HTR-8/SVneo (cell line): ENCODE results near the gene DNAH8.
"Not testable (repeated sequence)": the region's sequence is repeated elsewhere in the genome, so short reads cannot be mapped to it uniquely, and the experiment has no call there.

Experiments used
- DNase-seq: peaks from one replicate; pipeline ENCODE4 v3.0.0; 2011; ENCODE audit warnings: low spot score, mixed read lengths; ENCODE audit not compliant: insufficient read length
- FAIRE-seq: peaks from 2 replicates; lab custom pipeline; 2011; peaks lifted over from hg19 to GRCh38; lab: Jason Lieb, UNC

Gene DNAH8

DNA sequence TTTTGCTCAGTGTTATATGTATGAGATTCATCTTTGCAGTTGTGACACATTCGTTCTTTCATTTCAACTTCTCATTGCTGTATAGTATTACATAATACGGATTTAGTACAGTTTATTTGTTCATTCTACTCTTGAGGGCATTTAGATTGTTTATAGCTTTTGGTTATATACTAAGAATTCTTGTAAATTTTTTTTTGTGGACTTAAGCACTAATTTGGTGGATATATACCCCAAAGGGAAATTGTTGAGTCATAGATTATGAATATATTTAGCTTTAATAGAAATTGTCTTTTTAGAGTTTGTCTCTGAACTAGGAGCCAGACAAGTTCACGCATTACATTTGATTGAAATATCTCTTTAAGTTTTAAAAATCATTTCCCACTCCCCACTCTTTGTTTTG lies 79.6 kb downstream of the DNAH8 start:
- no peak for FAIRE-seq
- no peak for DNase-seq

DNA sequence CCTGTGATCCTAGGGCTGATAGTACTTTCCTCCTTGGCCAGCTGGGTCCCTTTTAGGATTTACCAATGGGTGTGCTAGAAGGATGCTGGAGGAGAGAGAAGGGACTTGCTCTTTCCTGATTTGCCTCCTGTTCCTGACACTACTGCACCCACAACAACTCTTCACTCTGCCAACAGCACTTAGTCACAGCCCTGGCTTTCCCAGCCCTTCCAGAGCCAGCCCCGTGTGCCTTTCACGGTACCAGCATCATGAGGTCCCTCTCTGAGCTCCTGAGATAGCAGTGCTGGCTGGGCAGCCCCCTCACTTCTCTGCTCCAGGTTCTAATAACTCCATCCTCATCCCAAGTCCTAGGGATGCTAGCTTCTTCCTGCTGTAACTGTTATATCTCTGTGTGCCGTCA lies 80.9 kb downstream of the DNAH8 start:
- DNase-seq (no peak), FAIRE-seq (no peak)

DNA sequence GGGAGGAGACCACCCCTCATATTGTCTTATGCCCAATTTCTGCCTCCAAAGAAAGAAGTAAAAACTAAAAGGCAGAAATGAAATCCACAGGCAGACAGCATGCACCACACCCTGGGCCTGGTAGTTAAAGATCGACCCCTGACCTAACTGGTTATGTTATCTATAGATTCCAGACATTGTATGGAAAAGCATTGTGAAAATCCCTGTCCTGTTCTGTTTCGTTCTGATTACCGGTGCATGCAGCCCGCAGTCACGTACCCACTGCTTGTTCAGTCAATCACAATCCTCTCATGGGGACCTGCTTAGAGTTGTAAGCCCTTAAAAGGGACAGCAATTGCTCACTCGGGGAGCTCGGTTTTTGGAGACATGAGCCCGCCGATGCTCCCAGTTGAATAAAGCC lies 81.3 kb downstream of the DNAH8 start:
- FAIRE-seq, DNase-seq: not testable (repeated sequence)

DNA sequence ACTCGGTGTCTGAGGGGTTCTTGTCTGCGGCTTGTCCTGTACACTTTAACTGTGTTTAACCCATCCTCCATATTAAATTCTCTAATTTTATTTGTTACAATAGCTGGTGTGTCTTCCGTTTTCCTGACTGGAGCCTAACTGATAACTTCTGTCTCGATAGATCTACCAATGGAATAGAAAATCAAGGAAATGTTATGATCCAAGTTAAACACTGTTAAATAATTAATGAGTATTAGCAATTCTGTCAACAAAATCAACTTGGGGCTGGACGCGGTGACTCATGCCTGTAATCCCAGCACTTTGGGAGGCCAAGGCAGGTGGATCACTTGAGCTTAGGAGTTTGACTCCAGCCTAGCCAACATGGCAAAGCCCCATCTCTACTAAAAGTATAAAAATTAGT lies 81.7 kb downstream of the DNAH8 start:
- FAIRE-seq (no peak), DNase-seq (no peak)

DNA sequence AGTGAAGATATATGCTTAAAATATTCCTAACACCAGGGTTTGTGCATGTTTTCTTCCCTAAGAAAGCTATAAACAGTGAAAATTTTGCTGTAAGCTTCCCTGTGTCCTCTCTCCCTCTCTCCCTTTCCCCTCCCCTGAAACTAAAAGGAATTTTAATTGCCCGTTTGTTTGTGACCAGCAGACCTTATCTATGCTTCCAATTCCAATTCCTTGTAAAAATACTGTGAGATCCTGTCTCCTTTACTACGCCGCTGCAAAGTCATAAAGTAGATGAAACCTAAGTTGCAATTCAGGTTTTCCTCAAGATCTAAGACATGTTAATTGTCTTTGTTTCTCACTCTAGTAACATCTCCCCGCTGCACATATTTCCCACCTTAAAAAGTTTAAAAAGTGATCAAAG lies 82.3 kb downstream of the DNAH8 start:
- FAIRE-seq: no peak
- no peak for DNase-seq

DNA sequence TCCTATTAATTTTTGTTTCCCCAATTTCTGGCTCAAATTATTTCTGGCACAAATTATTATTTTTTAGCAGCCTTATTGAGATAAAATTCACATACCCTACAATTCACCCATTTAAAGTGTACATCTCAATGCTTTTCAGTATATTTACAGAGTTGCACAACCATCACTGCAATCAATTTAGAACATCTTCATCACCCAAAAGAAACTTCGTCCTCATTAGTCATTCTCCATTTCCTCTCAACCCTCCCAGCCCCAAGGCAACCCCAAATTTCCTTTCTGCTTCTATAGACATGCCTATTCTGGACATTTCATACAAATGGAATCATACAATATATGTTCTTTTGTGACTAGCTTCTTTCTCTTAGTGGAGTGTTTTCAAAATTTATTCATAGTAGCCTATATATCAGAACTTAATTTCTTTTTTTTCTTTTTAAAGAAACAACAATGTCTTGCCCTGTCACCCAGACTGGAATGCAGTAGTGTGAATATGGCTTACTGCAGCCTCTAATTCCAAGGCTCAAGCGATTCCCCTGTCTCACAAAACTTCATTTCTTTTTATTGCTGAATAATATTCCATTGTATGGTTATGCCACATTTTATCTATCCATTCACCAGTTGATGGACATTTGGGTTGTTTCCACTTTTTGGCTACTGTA lies 84.5 kb downstream of the DNAH8 start:
- FAIRE-seq: no peak

DNA sequence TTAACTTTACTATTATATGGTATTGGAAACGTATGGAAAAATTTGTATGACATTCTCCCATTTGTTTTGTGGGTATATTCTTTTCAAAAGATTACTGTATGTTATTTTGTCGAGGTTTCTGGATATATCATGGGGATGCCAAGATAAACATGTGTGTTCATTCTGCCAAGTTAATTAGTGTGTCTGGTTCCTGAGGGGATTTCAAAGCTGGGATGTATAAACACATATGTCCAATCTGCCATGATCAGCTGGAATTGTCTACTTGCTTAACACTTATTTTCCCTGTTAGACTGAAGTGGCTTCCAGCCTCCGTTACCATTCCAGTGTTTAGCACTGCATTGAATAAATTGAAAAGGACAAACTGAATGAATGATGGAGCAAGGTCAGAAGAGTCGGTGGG lies 86.2 kb downstream of the DNAH8 start:
- no peak for DNase-seq
- FAIRE-seq: no peak

More for the DNA sequence above, 84.5 kb downstream of the DNAH8 start:
- no peak for DNase-seq

DNA sequence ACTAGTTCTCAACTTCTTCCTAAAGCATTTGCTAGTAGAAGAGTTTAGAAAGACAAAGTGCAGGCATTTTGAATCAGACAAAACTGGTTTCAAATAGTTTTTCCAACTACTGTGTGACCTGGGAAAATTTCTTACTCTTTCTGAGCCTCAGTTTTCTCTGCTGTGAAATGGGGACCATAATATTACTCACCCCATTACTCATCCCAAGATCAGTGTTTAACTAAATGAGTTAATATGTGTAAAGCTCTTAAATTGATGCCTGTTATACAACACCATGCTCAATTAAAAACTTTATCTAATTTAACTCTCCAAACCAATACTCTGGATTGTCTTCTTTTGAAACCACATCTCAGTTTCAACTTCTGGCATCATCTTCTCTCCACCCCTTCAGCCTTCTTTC lies 87.4 kb downstream of the DNAH8 start:
- FAIRE-seq (no peak), DNase-seq (no peak)

DNA sequence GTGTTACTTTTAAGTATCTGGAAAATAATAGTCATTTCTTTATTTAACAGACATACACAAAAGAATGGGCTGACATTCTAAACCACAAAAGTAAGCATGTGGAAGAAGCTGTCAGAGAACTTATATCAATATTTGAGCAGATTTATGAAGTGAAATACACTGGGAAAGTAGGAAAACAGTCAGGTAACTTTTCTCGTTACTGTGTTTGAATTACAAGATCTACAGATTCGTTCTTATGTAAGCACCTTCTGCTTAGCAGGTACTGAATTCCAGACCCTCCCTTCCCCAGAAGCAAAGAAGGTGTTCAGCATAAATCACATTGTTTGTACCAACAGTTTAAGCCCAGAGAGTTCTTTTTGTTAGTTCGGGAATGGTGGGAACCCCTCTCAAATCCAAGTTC lies 88.0 kb downstream of the DNAH8 start:
- DNase-seq (no peak), FAIRE-seq (no peak)

DNA sequence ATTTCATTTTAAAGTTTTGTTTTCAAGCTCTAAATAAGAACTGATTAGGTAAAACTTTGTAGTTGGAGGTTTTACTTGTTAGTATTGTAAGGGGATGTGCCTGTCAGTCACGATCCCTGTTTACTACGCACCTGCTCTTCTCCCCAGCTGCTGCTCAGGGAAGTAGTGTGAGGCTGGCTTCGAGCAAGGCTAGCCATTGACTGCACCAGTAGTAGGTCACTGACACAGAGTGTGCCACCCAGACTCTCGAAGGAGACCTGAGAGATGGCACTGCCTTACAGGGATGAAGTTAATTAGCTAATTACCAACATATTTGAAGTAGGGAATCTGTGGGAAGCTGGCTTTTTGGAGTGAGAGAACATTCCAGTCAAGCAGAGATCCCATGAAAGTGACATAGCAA lies 89.2 kb downstream of the DNAH8 start:
- no peak for DNase-seq
- FAIRE-seq: no peak

DNA sequence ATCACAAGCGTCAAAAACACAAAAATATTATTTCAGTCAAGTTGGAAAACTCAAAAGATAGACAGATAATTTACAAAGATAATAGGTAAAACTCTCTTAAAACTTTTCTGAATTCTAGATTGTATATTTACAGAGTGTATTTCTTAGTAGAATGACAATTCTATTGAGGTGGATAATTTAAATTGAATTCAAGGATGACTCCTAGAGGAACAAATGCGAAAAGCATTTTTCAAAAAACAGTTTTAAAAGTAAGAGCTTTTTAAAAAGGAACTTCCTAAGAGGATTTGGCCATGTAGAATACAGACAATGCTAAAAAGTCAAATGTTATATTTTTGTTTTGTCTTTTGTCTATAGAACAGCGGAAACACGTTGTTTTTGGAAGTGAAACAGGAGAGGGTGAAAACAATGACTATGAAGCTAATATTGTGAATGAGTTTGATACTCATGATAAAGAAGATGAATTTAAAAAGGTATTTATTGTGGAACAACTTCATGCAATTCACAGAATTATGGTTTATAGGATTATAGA lies 90.1 kb downstream of the DNAH8 start:
- FAIRE-seq (no peak), DNase-seq (no peak)

DNA sequence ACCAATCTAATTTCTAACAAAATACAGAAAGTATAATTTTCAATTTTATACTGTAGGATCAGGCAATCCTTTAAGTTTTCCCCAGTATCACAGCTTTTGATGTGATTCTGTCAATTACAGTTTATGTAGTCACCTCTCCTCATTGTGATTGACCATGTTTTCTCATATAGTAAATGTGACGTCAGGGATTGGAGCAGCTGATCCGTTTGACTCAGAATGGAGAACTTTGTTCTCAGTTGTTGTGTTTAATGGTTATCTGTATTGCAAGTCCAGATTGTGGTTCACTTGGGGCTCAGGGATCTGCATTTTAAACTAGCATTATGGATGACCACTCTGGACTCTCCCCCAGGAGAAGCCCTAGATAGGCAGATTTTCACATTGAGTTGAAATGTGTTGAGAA lies 90.6 kb downstream of the DNAH8 start:
- no peak for DNase-seq
- FAIRE-seq: no peak

DNA sequence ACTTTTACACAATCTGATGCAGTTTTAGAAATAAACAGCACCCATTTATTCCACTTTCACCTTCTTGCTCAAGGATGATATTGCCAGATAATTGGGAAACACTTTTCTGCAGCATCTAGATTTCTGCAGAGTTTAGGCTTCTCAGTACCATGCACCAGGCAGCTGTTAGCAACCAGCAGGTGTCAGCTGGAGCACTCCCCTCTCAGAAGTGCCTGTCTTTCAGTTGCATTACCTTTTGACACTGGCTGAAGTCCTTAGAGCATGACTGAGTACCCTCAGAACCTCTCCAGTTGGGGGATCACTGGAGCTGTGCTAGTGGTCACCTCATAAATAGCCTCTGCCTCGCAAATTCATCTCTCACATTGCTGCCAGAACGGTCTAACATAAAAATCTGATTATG lies 91.2 kb downstream of the DNAH8 start:
- no peak for DNase-seq
- no peak for FAIRE-seq

DNA sequence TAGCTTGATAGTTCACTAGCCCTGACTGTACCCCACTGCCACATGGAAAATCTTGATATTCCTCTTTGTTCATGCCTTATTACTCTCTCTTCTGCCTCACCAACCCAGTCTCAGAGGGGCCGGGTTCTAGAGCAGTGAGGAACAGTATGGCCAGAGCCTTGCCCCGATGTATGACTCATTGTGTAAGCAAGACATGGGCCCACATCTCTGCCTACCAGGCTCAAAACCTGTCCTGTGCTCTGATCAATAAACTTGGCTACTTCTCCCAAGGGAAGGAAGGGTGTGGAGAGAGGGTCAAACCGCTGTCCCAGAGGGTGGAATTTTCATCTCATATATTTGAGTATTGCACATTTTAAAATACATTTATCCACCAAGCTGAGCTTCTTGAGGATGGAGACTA lies 91.7 kb downstream of the DNAH8 start:
- no peak for DNase-seq
- no peak for FAIRE-seq

DNA sequence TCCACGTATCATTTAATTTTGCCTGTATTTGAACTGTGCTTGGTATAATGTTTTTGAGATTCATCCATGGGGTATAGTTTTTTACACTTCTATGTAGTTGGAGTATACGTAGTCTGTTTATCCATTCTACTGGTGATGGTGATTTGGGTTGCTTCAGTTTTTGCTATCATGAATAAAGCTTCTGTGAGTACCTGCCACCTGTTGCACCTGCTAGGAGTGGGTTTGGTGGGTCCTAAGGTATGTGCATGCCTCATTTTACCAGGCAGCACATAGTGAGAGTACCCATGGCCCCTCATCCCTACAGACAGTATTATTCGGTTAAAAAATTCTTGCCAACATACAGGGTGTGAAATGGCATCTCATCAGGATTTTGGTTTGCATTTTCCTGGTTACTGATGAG lies 92.9 kb downstream of the DNAH8 start:
- DNase-seq (no peak), FAIRE-seq (no peak)

DNA sequence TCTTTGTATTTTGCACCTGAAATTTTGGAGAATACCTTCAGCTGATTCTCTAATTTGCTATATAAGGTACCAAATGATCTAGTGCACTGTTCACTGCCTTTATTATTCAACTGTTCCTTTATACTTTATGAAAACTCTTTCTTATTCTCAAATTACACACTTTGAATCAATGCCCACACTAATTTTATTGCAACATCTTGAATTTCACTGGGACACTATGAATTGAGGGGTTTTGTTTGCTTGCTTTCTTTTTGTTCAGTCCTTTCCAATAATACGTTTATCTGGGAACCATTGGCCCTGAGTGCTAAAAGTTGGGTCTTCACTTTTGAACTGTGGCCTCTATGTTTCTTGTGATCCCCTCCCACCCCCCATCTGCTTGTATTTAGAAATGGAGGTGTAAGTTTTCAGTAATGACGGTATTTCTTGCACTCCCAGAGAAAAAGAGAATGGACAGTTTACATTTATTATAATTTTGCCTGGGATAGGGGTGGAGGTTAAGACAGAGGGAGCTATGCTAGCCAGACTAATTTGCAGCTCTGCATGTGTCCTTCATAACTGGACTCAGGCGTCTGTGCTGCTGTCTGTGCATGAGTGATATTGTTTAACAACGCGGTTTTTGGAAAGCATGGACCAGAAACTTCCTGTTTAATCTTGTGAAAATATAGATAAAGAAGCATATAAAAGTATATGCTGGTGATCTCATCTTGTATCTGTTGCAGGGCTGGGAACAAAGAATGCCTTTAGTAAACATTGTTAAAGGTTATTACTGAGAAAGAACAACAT lies 98.1 kb downstream of the DNAH8 start:
- FAIRE-seq: no peak
- DNase-seq: no peak

DNA sequence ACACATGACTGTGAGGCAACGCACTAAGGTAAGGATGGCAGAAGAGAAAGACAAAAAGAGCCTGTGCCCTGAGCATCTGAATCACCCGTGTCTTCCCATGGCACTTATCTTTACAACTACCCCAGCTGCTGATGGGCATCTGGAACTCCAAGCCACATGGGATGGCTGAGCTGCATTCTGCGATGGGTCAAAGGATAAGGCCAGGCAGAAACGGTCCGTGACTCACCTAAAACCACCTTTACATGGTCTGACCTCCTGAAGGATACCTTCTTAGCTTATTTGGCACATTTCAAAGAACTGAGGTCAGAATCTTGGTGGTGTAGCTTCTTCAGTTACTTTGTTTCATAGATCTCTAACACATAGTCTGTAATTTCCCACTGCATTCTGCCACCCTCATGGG lies 99.7 kb downstream of the DNAH8 start:
- FAIRE-seq (no peak), DNase-seq (no peak)

DNA sequence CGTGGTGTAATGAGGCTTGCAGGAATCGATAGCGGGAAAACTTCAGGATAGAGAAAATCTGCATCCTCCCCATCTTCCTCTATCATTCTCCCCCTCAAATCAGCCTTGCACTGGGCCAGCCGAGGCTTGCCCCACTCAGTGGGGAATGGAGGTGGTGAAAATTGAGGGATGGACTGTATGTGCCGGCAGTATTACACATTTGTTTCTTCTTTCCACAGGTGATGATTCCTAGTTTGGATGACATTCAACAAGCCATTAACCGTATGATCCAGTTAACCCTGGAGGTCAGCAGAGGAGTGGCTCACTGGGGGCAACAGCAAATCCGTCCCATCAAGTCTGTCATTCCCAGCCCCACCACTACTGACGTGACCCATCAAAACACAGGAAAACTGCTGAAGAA lies 100.1 kb downstream of the DNAH8 start:
- FAIRE-seq (no peak), DNase-seq (no peak)

DNA sequence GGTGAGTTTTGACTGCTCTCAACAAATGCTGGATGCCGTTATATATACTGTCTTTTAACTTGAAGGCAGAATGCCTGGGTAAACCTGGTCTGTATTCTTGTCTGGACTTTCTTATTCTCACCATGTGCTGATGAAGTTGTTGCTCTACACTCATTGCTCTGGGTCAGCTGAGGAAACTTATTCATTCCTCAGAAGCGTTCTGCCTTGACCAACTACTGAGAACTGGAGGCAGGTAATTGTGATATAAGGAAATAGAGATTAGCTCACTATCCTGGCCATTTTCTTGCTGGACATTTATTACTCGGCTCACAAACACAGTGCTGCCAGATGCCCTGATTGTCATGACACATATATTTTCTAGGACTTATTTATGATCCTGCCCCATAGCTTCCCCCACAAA lies 103.6 kb downstream of the DNAH8 start:
- no peak for FAIRE-seq
- DNase-seq: no peak

DNA sequence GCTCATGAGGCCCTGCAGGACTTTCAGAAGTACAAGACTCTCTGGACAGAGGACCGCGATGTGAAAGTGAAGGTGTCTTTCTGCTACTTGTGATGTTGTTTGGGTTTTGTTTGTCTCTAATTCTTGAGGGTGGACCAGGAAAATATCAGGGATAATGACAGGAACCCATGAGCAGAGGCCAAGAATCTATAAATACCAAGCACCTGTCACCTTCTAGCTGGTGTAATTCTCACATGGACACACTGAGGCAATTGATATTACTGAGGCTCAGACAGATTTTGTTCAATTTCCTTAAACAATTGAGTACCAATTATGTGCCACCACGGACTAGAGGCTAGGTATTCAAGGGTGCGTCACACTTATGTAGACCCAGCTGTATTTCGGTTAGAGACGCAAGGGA lies 107.9 kb downstream of the DNAH8 start:
- no peak for FAIRE-seq

DNA sequence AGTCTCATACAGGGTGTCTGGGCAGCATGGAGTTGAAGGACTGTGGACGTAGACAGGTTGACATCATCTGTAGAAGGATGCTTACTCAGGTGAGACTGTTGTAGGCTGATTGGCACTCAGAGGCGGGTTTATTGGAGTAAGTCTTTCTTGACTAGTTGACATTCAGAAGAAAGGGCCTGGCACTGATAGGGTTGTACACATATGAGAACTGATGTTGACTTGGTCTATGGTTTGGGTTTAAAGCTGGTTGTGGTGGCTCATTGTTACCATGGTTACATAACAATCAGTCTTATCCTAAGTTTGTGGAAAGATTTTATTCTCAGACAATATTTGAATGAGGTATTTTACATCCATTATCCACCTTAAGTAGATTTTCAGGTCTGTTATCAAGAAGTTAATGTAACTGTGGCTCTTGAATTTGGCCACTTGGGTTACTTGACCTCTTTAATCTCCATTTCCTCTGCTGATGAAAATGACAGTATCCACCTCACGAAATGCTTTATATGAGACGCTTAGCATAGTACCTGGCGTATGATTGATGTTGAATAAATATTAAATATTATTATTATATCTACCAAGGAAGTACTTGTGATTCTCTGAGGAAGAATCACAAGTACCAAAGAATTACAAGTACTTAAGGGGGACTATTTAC lies 109.3 kb downstream of the DNAH8 start:
- FAIRE-seq: no peak
- DNase-seq: no peak

More for the DNA sequence above, 107.9 kb downstream of the DNAH8 start:
- no peak for DNase-seq
